Astrocyte (in vitro differentiated cells and primary cell): Measurements from ENCODE around the gene DLST. TPM values are rescaled to one million over a fixed set of nuclear protein-coding genes. Genes with fewer than 3 reads are reported as not detected.

Experiments
- DNase-seq: peaks from one replicate; pipeline ENCODE4 v3.0.0-alpha.2; 2010; ENCODE audit warnings: low read depth
- FAIRE-seq: peaks from 2 replicates; lab custom pipeline; 2011; peaks lifted over from hg19 to GRCh38; lab: Jason Lieb, UNC
- H2AFZ ChIP-seq: 2 replicates; pipeline ENCODE4 v1.6.0; 2012; ENCODE audit warnings: low read depth, low read length, inconsistent platforms
- H3K27ac ChIP-seq: 2 replicates; pipeline ENCODE4 v1.5.1; 2011; ENCODE audit warnings: low read depth, low read length, inconsistent platforms
- H3K27me3 ChIP-seq: 2 replicates; pipeline ENCODE4 v1.6.0; 2011; ENCODE audit warnings: low read length, inconsistent platforms; ENCODE audit not compliant: insufficient read depth
- H3K36me3 ChIP-seq: 2 replicates; pipeline ENCODE4 v1.5.1; 2011; ENCODE audit warnings: low read length, inconsistent platforms; ENCODE audit not compliant: insufficient read depth
- H3K4me1 ChIP-seq: 2 replicates; pipeline ENCODE4 v1.5.1; 2011; ENCODE audit warnings: low read length, inconsistent platforms; ENCODE audit not compliant: insufficient read depth
- H3K4me2 ChIP-seq: 2 replicates; pipeline ENCODE4 v1.6.0; 2012; ENCODE audit warnings: low read length, inconsistent platforms
- H3K4me3 ChIP-seq: 2 replicates; pipeline ENCODE4 v1.5.1; 2011; ENCODE audit warnings: low read depth, mild to moderate bottlenecking, low read length, inconsistent platforms; ENCODE audit not compliant: insufficient read depth
- H3K79me2 ChIP-seq: 2 replicates; pipeline ENCODE4 v1.6.0; 2012; ENCODE audit warnings: mild to moderate bottlenecking, low read length, inconsistent platforms; ENCODE audit not compliant: insufficient read depth
- H3K9ac ChIP-seq: 2 replicates; pipeline ENCODE4 v1.6.0; 2012; ENCODE audit warnings: mild to moderate bottlenecking, low read length, inconsistent platforms
- H3K9me3 ChIP-seq: 2 replicates; pipeline ENCODE4 v1.5.1; 2012; ENCODE audit warnings: low read depth, mild to moderate bottlenecking, low read length, inconsistent platforms; ENCODE audit not compliant: insufficient read depth
- H4K20me1 ChIP-seq: 2 replicates; pipeline ENCODE4 v1.6.0; 2012; ENCODE audit warnings: low read length, inconsistent platforms; ENCODE audit not compliant: insufficient read depth
- H3K27ac Mint-ChIP-seq: one replicate; pipeline ENCODE4 v1.8.0; 2021; ENCODE audit warnings: mild to moderate bottlenecking, mixed read lengths; ENCODE audit not compliant: unreplicated experiment
- H3K27me3 Mint-ChIP-seq: one replicate; pipeline ENCODE4 v1.8.0; 2021; ENCODE audit warnings: low read depth, mixed read lengths; ENCODE audit not compliant: unreplicated experiment
- H3K36me3 Mint-ChIP-seq: one replicate; pipeline ENCODE4 v1.8.0; 2021; ENCODE audit warnings: low read depth, mixed read lengths; ENCODE audit not compliant: unreplicated experiment
- H3K4me1 Mint-ChIP-seq: one replicate; pipeline ENCODE4 v1.8.0; 2021; ENCODE audit warnings: low read depth, mixed read lengths; ENCODE audit not compliant: unreplicated experiment
- H3K4me3 Mint-ChIP-seq: one replicate; pipeline ENCODE4 v1.8.0; 2021; ENCODE audit warnings: mild to moderate bottlenecking, moderate library complexity, mixed read lengths; ENCODE audit not compliant: unreplicated experiment
- H3K9me3 Mint-ChIP-seq: one replicate; pipeline ENCODE4 v1.8.0; 2021; ENCODE audit warnings: mild to moderate bottlenecking, mixed read lengths; ENCODE audit not compliant: unreplicated experiment
- EZH2 ChIP-seq: IDR thresholded peaks from 2 replicates; pipeline ENCODE4 v1.6.1; 2012; ENCODE audit warnings: mild to moderate bottlenecking, low read length, inconsistent platforms; ENCODE audit not compliant: insufficient read depth
- total RNA-seq: library from RNA; stranded (reverse); gene quantifications from 2 replicates; pipeline ENCODE4 v1.2.1, GENCODE V29; 2021
- TF ChIP-seq, protein P1 (sequence below): IDR thresholded peaks from 2 replicates; pipeline ENCODE4 v1.5.1; 2011; ENCODE audit warnings: low read depth, mild to moderate bottlenecking, inconsistent platforms, low read length, moderate library complexity; ENCODE audit not compliant: insufficient read depth

Gene DLST
- total RNA-seq, 1 donor from 2014 or later = 90.6 TPM

- H3K27ac Mint-ChIP-seq = no peak overlapping the region
- no peaks in the 10 kb centered on the region for H3K9me3 Mint-ChIP-seq
- Histone ChIP-seq H3K4me2 (no peak overlapping the region), H3K9ac (no peak overlapping the region), H3K4me3 (no peak overlapping the region), H3K4me1 (no peaks in the 10 kb centered on the region), H3K36me3 (no peaks in the 10 kb centered on the region), H2AFZ (no peak overlapping the region), H4K20me1 (no peaks in the 10 kb centered on the region), H3K9me3 (no peaks in the 10 kb centered on the region), H3K79me2 (no peaks in the 10 kb centered on the region), H3K27ac (no peak overlapping the region), H3K27me3 (peaks cover 11% of the 10 kb centered on the region)
- H3K4me3 Mint-ChIP-seq = no peak overlapping the region
- H3K4me1 Mint-ChIP-seq = peaks cover 8% of the 10 kb centered on the region
- no peaks in the 10 kb centered on the region for H3K36me3 Mint-ChIP-seq
- TF ChIP-seq EZH2 = no peak
- TF ChIP-seq, protein P1, sequence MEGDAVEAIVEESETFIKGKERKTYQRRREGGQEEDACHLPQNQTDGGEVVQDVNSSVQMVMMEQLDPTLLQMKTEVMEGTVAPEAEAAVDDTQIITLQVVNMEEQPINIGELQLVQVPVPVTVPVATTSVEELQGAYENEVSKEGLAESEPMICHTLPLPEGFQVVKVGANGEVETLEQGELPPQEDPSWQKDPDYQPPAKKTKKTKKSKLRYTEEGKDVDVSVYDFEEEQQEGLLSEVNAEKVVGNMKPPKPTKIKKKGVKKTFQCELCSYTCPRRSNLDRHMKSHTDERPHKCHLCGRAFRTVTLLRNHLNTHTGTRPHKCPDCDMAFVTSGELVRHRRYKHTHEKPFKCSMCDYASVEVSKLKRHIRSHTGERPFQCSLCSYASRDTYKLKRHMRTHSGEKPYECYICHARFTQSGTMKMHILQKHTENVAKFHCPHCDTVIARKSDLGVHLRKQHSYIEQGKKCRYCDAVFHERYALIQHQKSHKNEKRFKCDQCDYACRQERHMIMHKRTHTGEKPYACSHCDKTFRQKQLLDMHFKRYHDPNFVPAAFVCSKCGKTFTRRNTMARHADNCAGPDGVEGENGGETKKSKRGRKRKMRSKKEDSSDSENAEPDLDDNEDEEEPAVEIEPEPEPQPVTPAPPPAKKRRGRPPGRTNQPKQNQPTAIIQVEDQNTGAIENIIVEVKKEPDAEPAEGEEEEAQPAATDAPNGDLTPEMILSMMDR = no peak
- peaks cover 25% of the 10 kb centered on the region for H3K27me3 Mint-ChIP-seq
- DNase-seq (no peak), FAIRE-seq (no peak)
Observed at GRCh38 chr14:74864198-74864597, 17.5 kb upstream of the DLST start.

- no peak overlapping the region for H3K9ac ChIP-seq
- no peak overlapping the region for H3K27ac ChIP-seq
- peaks cover 11% of the 10 kb centered on the region for H3K27me3 ChIP-seq
- H3K4me3 ChIP-seq = no peak overlapping the region
- no peaks in the 10 kb centered on the region for H3K36me3 Mint-ChIP-seq
- H3K27ac Mint-ChIP-seq = no peak overlapping the region
- no peak overlapping the region for H2AFZ ChIP-seq
- no peak overlapping the region for H3K4me3 Mint-ChIP-seq
- no peak for TF ChIP-seq EZH2
- TF ChIP-seq, protein P1 = no peak
- H3K4me1 ChIP-seq = no peaks in the 10 kb centered on the region
- DNase-seq (no peak), FAIRE-seq (no peak)
- no peaks in the 10 kb centered on the region for H4K20me1 ChIP-seq
- no peaks in the 10 kb centered on the region for H3K9me3 Mint-ChIP-seq
- no peaks in the 10 kb centered on the region for H3K79me2 ChIP-seq
- H3K36me3 ChIP-seq = no peaks in the 10 kb centered on the region
- peaks cover 5% of the 10 kb centered on the region for H3K4me1 Mint-ChIP-seq
- peaks cover 23% of the 10 kb centered on the region for H3K27me3 Mint-ChIP-seq
- H3K9me3 ChIP-seq = no peaks in the 10 kb centered on the region
- no peak overlapping the region for H3K4me2 ChIP-seq
Observed at GRCh38 chr14:74865156-74865555, 16.6 kb upstream of the DLST start.

- Histone ChIP-seq H3K4me1 (no peaks in the 10 kb centered on the region), H3K27ac (no peak overlapping the region), H3K9me3 (no peaks in the 10 kb centered on the region), H3K9ac (no peak overlapping the region), H2AFZ (no peak overlapping the region), H3K36me3 (no peaks in the 10 kb centered on the region), H3K4me2 (no peak overlapping the region), H3K79me2 (no peaks in the 10 kb centered on the region), H3K27me3 (peaks cover 9% of the 10 kb centered on the region), H4K20me1 (no peaks in the 10 kb centered on the region), H3K4me3 (no peak overlapping the region)
- Mint-ChIP-seq H3K27me3 (peaks cover 28% of the 10 kb centered on the region), H3K4me3 (no peak overlapping the region), H3K27ac (no peak overlapping the region), H3K36me3 (no peaks in the 10 kb centered on the region), H3K4me1 (no peaks in the 10 kb centered on the region), H3K9me3 (no peaks in the 10 kb centered on the region)
- DNase-seq (no peak), FAIRE-seq (no peak)
- TF ChIP-seq EZH2 = no peak
- TF ChIP-seq, protein P1 = no peak
Observed at GRCh38 chr14:74866708-74867389, 14.9 kb upstream of the DLST start.
